Measurements from ENCODE around the gene IGFBP5. TPM values are rescaled to one million over a fixed set of nuclear protein-coding genes. Genes with fewer than 3 reads are reported as not detected.

Gene IGFBP5
- not detected in 2 replicates for total RNA-seq (2013; cell fraction: nucleolus; rRNA removed)
- total RNA-seq (2014; rRNA removed) (not detected in 2 replicates), total RNA-seq (2014; rRNA removed; fragmentation: Illumina TruSeq; extraction: Trizol) (not detected in 2 replicates), total RNA-seq (2021) (1.8 and 2.8 TPM in 2 replicates), polyA plus RNA-seq (2011; rRNA removed) (not detected in 2 replicates), polyA plus RNA-seq (2014; fragmentation: Illumina TruSeq; extraction: Trizol) (not detected in 2 replicates), polyA plus RNA-seq (2014; fragmentation: Nextera tagmentation; extraction: Ambion mirVana) (not detected), polyA plus RNA-seq (2014; rRNA removed) (not detected in 2 replicates), polyA plus RNA-seq (2016; fragmentation: Nextera tagmentation; extraction: Ambion mirVana) (not detected), polyA minus RNA-seq (2011; rRNA and poly(A)+ RNA removed) (not detected in 2 replicates), Bru-seq, nascent RNA (percentile 22 among the genes with signal in this experiment), BruChase-seq, experiment 1, labeled RNA remaining after a 6-hour chase (percentile 31 among the genes with signal in this experiment), BruChase-seq, experiment 2, labeled RNA remaining after a 2-hour chase (percentile 46 among the genes with signal in this experiment)
- not detected for polyA plus RNA-seq (2011; ENCODE audit: low read depth)
- not detected in 2 replicates for polyA plus RNA-seq (2011; cell fraction: cytosol; rRNA removed)
- polyA plus RNA-seq (2011; cell fraction: nucleus; rRNA removed), result not detected in 2 replicates
- not detected in 2 replicates for polyA plus RNA-seq (2012)
- polyA minus RNA-seq (2011; cell fraction: cytosol; rRNA and poly(A)+ RNA removed), result not detected in 2 replicates
- polyA minus RNA-seq (2011; cell fraction: nucleus; rRNA and poly(A)+ RNA removed), result under 0.01 TPM in 1 of 2 replicates, not detected in the other
- long read RNA-seq, experiment 1, result 0 reads
- long read RNA-seq, experiment 2, result 0 reads

- BruUV-seq (replicated peaks), result no TSS peak
- H3K79me2 ChIP-seq (ENCODE audit: control insufficient read depth, insufficient read depth, low read length), result no peaks in the 10 kb centered on the region
- no peak within 1 kb of the TSS for H2AFZ ChIP-seq (ENCODE audit: control insufficient read depth, low read depth, low read length)
- no peak within 1 kb of the TSS for H3K27ac ChIP-seq (ENCODE audit: control insufficient read depth, insufficient read depth)
- no peaks in the 10 kb centered on the region for H4K20me1 ChIP-seq (ENCODE audit: control insufficient read depth, insufficient read depth)
- no peak for FAIRE-seq
- no peak within 1 kb of the TSS for H3K9ac ChIP-seq (ENCODE audit: control insufficient read depth, insufficient read depth, low read length)
- WGBS (ENCODE audit: insufficient coverage, insufficient replicate concordance, low lambda C conversion rate, missing lambda C conversion rate), result 57% methylated on average over 13 of the region's 16 CpGs
- peaks cover 12 to 20% of the 10 kb centered on the region in 2 experiments for H3K27me3 ChIP-seq (replicated peaks in 1 of 2; ENCODE audit: control insufficient read depth in 2 of 2, insufficient read depth in 2 of 2, low read length in 1 of 2)
- no peak for DNase-seq (ENCODE audit: low read depth, low spot score)
- ChIA-PET CTCF (interaction anchor here (1.3 kb wide), 1 partner anchor 9 kb away, joined by 3 read pairs; no protein-coding TSS in a partner anchor), SMC1A (ENCODE audit: uncharacterized antibody, unreplicated experiment) (no interaction called here), RAD21 (ENCODE audit: unreplicated experiment) (no interaction called here), POLR2A (no interaction called here)
- H3K36me3 ChIP-seq (ENCODE audit: control insufficient read depth in 2 of 2, insufficient read depth in 2 of 2, low read length in 1 of 2), result no peaks in the 10 kb centered on the region
- ATAC-seq, result no peak
- no peaks in the 10 kb centered on the region for H3K4me1 ChIP-seq (ENCODE audit: control insufficient read depth, insufficient read depth, low read length)
- intact Hi-C loops (cut with micrococcal nuclease; ENCODE audit: unreplicated experiment) (loop anchor here (10.0 kb wide), 1 partner anchor 529 kb away; no protein-coding TSS in a partner anchor), in situ Hi-C loops (cut with MboI) (no loop called here)
- no peaks in the 10 kb centered on the region for H3K9me3 ChIP-seq (replicated peaks; ENCODE audit: control insufficient read depth, insufficient read depth, low read length)
- no peak within 1 kb of the TSS for H3K4me2 ChIP-seq (ENCODE audit: control insufficient read depth, insufficient read depth)
- no peak within 1 kb of the TSS for H3K4me3 ChIP-seq
- no peak for TF ChIP-seq RFX5 (IDR thresholded peaks at IDR 0.05; ENCODE audit: low read depth, low read length)
- no peak for TF ChIP-seq CBFB (IDR thresholded peaks at IDR 0.05; ENCODE audit: low read depth)
- no peak for TF ChIP-seq IKZF1 (conservative IDR thresholded peaks at IDR 0.05)
- TF ChIP-seq IRF5 (IDR thresholded peaks at IDR 0.05; ENCODE audit: borderline replicate concordance), result no peak
- no peak for TF ChIP-seq ATF3 (IDR thresholded peaks at IDR 0.05; ENCODE audit: borderline replicate concordance, extremely low read depth, low read depth, low read length)
- TF ChIP-seq BMI1 (IDR thresholded peaks at IDR 0.05; ENCODE audit: borderline replicate concordance), result no peak
- TF ChIP-seq ETV6 (conservative IDR thresholded peaks at IDR 0.05 in 1 of 2, IDR thresholded peaks at IDR 0.05 in 1 of 2; ENCODE audit: borderline replicate concordance in 1 of 2, low read depth in 1 of 2), result no peak
- TF ChIP-seq NKRF (conservative IDR thresholded peaks at IDR 0.05), result no peak
- no peak for TF ChIP-seq ZNF687 (IDR thresholded peaks at IDR 0.05)
Measured at GRCh38 chr2:216695401-216695821, at the start of gene IGFBP5. Gene IGFBP5 (minus strand): TSS chr2:216695549. CDS start chr2:216694775, 774 bp downstream.

All from GM12878 (cell line).